Effector CD4-positive, alpha-beta T cell (primary cell): ENCODE data around the gene SNAP23.

Experiments
- DNase-seq: peaks from one replicate; pipeline ENCODE4 v3.0.0-alpha.2; 2020

Gene SNAP23

GRCh38 chr15:42575188-42576039 lies 80.0 kb downstream of the SNAP23 start, which contains the start of gene STARD9:
STARD9 (plus strand) TSS chr15:42575606; CDS start chr15:42575716, 110 bp downstream.
- DNase-seq, result peak; percentile 89

- DNase-seq, result no peak
Measured at GRCh38 chr15:42576040-42576594, 80.7 kb downstream of the SNAP23 start.

GRCh38 chr15:42576776-42577175 lies 81.3 kb downstream of the SNAP23 start:
- no peak for DNase-seq

GRCh38 chr15:42577514-42578031 lies 82.1 kb downstream of the SNAP23 start:
- DNase-seq, result no peak

GRCh38 chr15:42578984-42579537 lies 83.6 kb downstream of the SNAP23 start:
- no peak for DNase-seq

GRCh38 chr15:42581272-42581730 lies 85.9 kb downstream of the SNAP23 start:
- DNase-seq, result peak; percentile 71
